ENCODE data around the gene DLG1.
"Not testable (repeated sequence)": the region's sequence is repeated elsewhere in the genome, so short reads cannot be mapped to it uniquely, and the experiment has no call there.

Gene DLG1

GRCh38 chr3:197088370-197088769 is 210.0 kb downstream of the DLG1 start:
- no peak for ATAC-seq

- ATAC-seq: peak in 1 of 2 donors; percentile 35
These were observed 213.3 kb downstream of the DLG1 start for GRCh38 chr3:197085137-197085536.

- peak; percentile 87 to 88 for ATAC-seq
These were observed 214.9 kb downstream of the DLG1 start for GRCh38 chr3:197083486-197083885.

DNA sequence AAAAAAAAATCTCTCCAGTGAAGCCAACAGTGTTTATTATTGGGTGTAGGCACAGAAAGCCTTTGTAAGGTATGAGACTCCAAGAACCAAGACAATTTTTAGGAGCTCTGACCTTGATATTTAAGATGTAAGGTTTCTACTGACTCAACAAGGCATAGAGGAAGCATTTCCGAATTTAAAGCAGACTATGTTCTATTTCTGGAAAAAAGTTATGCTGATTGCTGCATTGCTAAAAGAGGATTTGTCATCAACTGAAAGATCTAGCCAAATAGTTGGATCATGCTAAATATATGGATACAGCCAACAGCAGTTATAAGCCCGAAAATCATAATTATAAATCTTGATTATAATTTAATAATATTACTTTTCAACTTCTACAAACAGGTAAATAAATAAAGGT is 215.5 kb downstream of the DLG1 start:
- no peak for ATAC-seq

GRCh38 chr3:197080344-197080743 is 218.1 kb downstream of the DLG1 start:
- ATAC-seq: no peak

GRCh38 chr3:197076415-197076814 is 222.0 kb downstream of the DLG1 start:
- no peak for ATAC-seq

GRCh38 chr3:197068077-197068476 is 230.3 kb downstream of the DLG1 start:
- ATAC-seq: no peak

DNA sequence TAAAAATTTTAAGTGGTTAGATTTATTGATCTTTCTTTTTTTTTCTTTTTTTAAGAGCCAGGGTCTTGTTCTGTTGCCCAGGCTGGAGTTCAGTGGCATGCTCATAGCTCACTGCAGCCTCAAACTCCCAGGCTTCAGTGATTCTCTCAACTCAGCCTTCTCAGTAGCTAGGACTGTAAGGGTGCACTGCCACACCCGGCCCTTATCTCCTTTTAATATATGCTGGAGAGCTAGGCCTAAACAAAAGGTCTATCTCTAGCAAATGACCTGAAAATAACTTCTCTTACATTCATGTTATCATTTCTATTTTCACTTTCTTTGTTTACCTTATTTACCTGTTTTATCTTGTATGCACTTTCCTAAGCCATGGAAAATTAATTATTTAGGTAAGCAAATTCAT is 233.6 kb downstream of the DLG1 start:
- no peak for ATAC-seq

DNA sequence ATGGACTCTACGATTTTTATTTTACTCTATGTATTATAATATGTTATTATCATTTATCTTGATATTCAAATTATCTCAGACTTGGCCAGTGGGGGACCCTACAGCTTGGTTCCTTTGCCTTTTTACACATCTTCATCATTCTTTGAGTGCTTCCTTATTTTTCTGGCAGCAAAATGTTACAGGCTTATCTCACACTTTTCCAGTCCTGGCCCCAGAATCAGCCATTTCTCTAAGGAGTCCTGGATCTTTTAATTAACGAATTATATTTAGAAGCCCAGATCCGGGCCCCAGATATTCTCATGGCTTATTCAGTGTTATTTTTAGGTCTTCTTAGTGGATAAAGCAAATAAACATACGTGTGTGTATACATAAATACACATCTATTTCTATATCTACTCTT is 236.0 kb downstream of the DLG1 start:
- no peak for ATAC-seq

GRCh38 chr3:197051637-197052036 is 246.8 kb downstream of the DLG1 start:
- ATAC-seq: peak; percentile 64 to 65

- peak; percentile 61 to 68 for ATAC-seq
These were observed 247.9 kb downstream of the DLG1 start for GRCh38 chr3:197050511-197050910.

GRCh38 chr3:197042539-197042938 is 255.9 kb downstream of the DLG1 start:
- ATAC-seq: no peak

DNA sequence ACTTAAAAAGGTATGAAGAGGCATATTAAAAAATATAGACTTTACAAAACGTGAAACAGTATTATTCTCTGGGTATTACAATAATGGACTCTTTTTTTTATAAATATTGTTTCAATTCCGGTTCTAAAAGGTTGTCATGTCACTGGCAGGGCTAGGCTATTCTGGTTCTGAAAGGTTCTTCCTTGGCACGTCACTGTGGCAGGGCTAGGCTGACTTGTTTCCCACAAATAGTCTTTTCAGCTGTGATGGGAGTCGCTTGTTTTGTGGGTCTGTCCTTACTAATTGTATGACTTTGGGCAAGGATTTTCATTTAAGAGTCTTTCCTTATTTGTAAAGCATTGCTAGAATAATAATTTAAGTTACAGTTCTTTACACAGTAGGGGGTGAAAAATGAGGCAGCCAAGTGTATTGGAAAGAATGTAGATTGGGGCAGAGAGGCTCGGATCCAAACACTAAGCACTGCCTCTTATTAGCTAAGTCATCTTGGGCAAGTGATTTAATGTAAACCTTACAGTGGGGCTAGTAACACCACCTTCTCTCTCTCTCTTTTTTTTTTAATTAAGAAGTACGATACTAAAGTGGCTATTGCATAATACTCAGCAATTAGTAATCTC is 256.4 kb downstream of the DLG1 start:
- ATAC-seq: no peak

GRCh38 chr3:197040658-197041057 is 257.8 kb downstream of the DLG1 start:
- no peak for ATAC-seq

- no peak for ATAC-seq
These were observed 259.5 kb downstream of the DLG1 start for GRCh38 chr3:197038679-197039462.

DNA sequence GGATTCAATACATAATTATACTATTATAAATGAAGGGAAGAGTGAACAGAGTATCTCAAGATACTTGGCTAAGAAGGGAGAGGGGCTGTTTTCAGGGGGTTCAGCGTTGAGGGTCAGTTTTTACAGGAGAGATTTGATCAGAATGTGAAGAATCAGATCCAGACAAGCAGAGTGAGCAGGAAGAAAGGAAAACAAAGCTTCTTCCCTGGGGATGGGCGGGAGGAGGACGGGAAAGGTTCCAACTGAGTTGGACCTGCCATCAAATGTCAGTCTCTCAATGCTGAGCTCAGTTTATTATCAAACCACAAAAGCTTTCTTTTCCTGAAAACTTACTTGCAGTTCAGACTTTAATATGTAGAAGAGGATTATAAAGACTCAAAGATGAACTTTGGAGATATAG is 262.8 kb downstream of the DLG1 start:
- ATAC-seq: no peak

DNA sequence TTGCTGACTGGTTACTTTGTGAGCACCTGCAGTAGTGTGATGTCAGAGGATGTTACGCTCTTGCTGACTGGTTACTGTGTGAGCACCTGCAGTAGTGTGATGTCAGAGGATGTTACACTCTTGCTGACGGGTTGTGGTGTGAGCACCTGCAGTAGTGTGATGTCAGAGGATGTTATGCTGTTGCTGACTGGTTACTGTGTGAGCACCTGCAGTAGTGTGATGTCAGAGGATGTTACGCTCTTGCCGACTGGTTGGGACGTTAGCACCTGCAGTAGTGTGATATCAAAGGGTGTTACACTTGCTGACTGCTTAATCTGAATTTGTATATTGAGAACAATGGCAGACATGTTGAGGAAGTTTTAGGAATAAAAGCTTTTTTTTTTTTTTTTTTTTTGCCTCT is 263.6 kb downstream of the DLG1 start:
- ATAC-seq: not testable (repeated sequence)

- ATAC-seq: not testable (repeated sequence)
These were observed 264.6 kb downstream of the DLG1 start for GRCh38 chr3:197033764-197034163.

DNA sequence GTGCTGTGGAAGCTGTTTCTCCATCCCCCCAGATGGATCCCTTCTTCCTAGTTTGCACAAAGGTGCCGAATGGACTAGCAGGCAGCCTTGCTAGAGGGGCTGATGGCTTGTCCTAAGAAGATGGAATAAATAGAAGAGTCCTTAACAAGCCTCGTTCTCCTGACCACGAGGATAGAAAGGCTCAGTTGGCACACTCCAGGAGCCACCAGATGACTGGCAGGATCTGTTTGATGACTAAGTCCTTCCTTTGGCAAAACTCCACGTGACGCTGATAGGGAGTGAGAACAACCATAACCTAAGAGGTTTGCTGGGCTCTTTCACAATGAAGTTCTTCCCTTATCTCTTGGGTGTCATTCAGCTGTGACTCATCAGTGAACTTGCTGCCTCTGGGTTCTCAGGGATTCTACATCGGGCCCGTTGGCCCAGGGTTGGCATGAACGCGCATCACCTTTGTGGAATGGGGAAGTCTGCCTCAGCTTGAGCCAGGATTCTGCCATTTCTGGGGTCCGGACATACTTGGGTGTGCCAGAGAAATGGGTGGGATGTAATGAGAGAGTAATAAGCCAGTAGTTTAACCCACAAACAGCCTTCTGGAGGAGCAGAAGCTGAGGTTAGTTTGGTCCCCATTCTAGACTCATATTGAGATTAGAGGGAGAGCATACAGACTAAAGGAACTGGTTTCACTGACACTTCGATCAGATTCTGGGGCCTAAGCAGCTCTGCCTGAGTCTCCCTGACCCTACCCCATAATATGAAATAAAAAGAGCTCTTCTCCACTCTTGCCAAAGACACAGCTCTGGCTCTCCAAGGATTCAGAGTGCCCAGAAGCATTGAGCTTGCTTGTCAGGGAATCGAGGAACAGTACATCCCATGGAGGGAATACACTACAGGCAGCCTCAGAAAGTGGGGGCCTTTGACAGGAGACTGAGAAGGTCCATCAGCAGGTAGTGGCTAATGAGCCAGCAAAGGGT is 266.8 kb downstream of the DLG1 start:
- ATAC-seq: peak; percentile 23 to 41

- no peak for ATAC-seq
These were observed 267.8 kb downstream of the DLG1 start for GRCh38 chr3:197030379-197031314.

DNA sequence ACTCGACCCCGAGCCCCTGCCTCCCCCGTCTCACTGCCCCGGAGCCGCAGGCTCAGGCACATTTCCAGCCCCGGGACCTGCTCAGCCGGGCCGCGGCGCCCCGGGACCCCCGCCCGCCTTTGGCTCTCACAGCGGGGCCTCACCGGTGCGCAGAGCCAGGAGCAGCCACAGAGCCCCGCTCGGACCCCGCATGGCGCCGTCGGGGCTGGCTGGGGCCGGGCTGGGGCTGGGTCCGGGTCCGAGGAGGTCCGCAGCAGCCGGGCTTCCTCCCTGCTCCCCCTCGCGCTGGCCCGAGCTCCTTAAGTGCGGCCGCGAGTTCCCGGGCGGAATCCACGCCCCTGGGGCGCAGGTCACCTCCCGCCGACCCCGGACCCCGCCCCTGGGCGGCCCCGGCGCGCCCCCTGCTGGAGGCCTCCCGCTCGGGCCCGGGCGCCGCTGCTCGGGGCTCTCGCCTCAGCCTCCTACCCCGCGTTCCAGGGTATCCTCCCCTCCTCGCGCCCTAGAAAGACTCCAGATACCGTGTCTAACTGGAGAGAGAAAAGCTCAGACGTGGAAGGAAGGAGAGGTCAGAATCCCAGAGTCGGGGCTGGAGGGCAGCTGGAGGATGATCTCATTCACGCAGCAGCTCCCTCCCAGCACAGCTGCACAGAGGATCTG is 268.8 kb downstream of the DLG1 start, which contains the start of gene MELTF:
Gene MELTF (minus strand): TSS at position 307 of the 657 bp plus-strand sequence. CDS start 115 bp downstream, at position 192.
- ATAC-seq: peak; percentile 87 to 91
